Stimulated activated CD8-positive, alpha-beta memory T cell treated with anti-CD3 and anti-CD28 coated beads, Interleukin-12 subunit alpha, Interleukin-12 subunit beta, amount 100 ng/mL, for 24 hours (primary cell): ENCODE measurements around the gene MRPL49.
A peak's percentile ranks its signal among the peaks of the same experiment; 100 is the strongest.

ENCODE experiments used
- DNase-seq: peaks from one replicate; pipeline ENCODE4 v3.0.0-alpha.2; 2020; ENCODE audit errors: extremely low read depth

MRPL49 gene

GRCh38 chr11:65102142-65103095 is 19.7 kb upstream of the MRPL49 start:
- no peak for DNase-seq

GRCh38 chr11:65103476-65103875 is 18.6 kb upstream of the MRPL49 start:
- DNase-seq, result no peak

- no peak for DNase-seq
These were observed 17.5 kb upstream of the MRPL49 start for GRCh38 chr11:65104628-65105027.

- DNase-seq, result no peak
These were observed 15.0 kb upstream of the MRPL49 start for GRCh38 chr11:65107078-65107477.

- no peak for DNase-seq
These were observed 14.2 kb upstream of the MRPL49 start for GRCh38 chr11:65107751-65108468.

GRCh38 chr11:65108469-65109123 is 13.5 kb upstream of the MRPL49 start:
- no peak for DNase-seq

GRCh38 chr11:65109231-65110198 is 12.6 kb upstream of the MRPL49 start:
- no peak for DNase-seq

GRCh38 chr11:65110354-65110861 is 11.7 kb upstream of the MRPL49 start:
- peak; percentile 75 for DNase-seq

- no peak for DNase-seq
These were observed 10.9 kb upstream of the MRPL49 start for GRCh38 chr11:65111159-65111743.

- peak; percentile 83 for DNase-seq
These were observed 10.2 kb upstream of the MRPL49 start, which contains the start of gene TM7SF2 for GRCh38 chr11:65111744-65112545. TM7SF2 (plus strand) TSS chr11:65111872; CDS start chr11:65112016, 144 bp downstream.

- no peak for DNase-seq
These were observed 9.4 kb upstream of the MRPL49 start for GRCh38 chr11:65112546-65113360.

GRCh38 chr11:65113361-65113756 is 8.8 kb upstream of the MRPL49 start:
- no peak for DNase-seq

GRCh38 chr11:65113839-65114238 is 8.3 kb upstream of the MRPL49 start:
- no peak for DNase-seq

- DNase-seq, result no peak
These were observed 7.5 kb upstream of the MRPL49 start for GRCh38 chr11:65114538-65115171.

GRCh38 chr11:65115361-65116082 is 6.6 kb upstream of the MRPL49 start:
- DNase-seq, result no peak

GRCh38 chr11:65116370-65117205 is 5.5 kb upstream of the MRPL49 start:
- no peak for DNase-seq
